HUES6 (cell line): ENCODE results near the gene MUC5B.
"Not testable (repeated sequence)": the region's sequence is repeated elsewhere in the genome, so short reads cannot be mapped to it uniquely, and the experiment has no call there.

Source experiments
- H3K27ac ChIP-seq: 2 replicates; pipeline ENCODE4 v1.7.0; 2013; ENCODE audit warnings: low read depth, mild to moderate bottlenecking, low read length, inconsistent platforms
- H3K27me3 ChIP-seq: 2 replicates; pipeline ENCODE4 v1.6.1; 2013; ENCODE audit warnings: low read length; ENCODE audit not compliant: control insufficient read depth, insufficient read depth
- H3K36me3 ChIP-seq: 2 replicates; pipeline ENCODE4 v1.6.1; 2013; ENCODE audit warnings: low read length; ENCODE audit not compliant: control insufficient read depth, insufficient read depth
- H3K4me1 ChIP-seq: 2 replicates; pipeline ENCODE4 v1.6.1; 2013; ENCODE audit warnings: low read length; ENCODE audit not compliant: control insufficient read depth, insufficient read depth
- H3K4me3 ChIP-seq: 2 replicates; pipeline ENCODE4 v1.5.1; 2013; ENCODE audit warnings: low read depth, low read length
- H3K9ac ChIP-seq: one replicate; pipeline ENCODE4 v1.6.1; 2013; ENCODE audit warnings: mild to moderate bottlenecking, low read length
- H3K9me3 ChIP-seq: 2 replicates; pipeline ENCODE4 v1.6.1; 2013; ENCODE audit warnings: low read depth, low read length; ENCODE audit not compliant: control insufficient read depth, insufficient read depth

The MUC5B gene

GRCh38 chr11:1239596-1240205, 16.8 kb downstream of the MUC5B start:
- no peak overlapping the region for H3K27ac ChIP-seq
- no peaks in the 10 kb centered on the region for H3K36me3 ChIP-seq
- H3K4me1 ChIP-seq, result no peaks in the 10 kb centered on the region
- no peak overlapping the region for H3K4me3 ChIP-seq
- H3K9me3 ChIP-seq, result peaks cover 10% of the 10 kb centered on the region; the same call in 1 of the 2 replicates
- no peak overlapping the region for H3K9ac ChIP-seq
- H3K27me3 ChIP-seq, result no peaks in the 10 kb centered on the region

GRCh38 chr11:1240771-1241170, 17.9 kb downstream of the MUC5B start:
- H3K27ac ChIP-seq, result no peak overlapping the region
- no peaks in the 10 kb centered on the region for H3K36me3 ChIP-seq
- no peaks in the 10 kb centered on the region for H3K27me3 ChIP-seq
- H3K9me3 ChIP-seq, result peaks cover 11% of the 10 kb centered on the region; the same call in 1 of the 2 replicates
- H3K4me3 ChIP-seq, result no peak overlapping the region
- H3K4me1 ChIP-seq, result no peaks in the 10 kb centered on the region
- no peak overlapping the region for H3K9ac ChIP-seq

DNA sequence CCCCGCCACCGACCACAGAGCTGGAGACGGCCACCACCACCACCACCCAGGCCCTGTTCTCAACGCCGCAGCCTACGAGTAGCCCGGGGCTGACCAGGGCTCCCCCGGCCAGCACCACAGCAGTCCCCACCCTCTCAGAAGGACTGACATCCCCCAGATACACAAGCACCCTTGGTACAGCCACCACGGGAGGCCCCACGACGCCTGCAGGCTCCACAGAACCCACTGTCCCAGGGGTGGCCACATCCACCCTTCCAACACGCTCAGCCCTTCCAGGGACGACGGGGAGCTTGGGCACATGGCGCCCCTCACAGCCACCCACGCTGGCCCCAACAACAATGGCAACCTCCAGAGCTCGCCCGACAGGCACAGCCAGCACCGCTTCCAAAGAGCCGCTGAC, 18.8 kb downstream of the MUC5B start:
- Histone ChIP-seq H3K36me3 (no peaks in the 10 kb centered on the region), H3K27me3 (no peaks in the 10 kb centered on the region), H3K9me3 (peaks cover 18% of the 10 kb centered on the region; the same call in 1 of the 2 replicates), H3K4me1 (no peaks in the 10 kb centered on the region), H3K27ac (no peak overlapping the region), H3K4me3 (no peak overlapping the region), H3K9ac (no peak overlapping the region)

DNA sequence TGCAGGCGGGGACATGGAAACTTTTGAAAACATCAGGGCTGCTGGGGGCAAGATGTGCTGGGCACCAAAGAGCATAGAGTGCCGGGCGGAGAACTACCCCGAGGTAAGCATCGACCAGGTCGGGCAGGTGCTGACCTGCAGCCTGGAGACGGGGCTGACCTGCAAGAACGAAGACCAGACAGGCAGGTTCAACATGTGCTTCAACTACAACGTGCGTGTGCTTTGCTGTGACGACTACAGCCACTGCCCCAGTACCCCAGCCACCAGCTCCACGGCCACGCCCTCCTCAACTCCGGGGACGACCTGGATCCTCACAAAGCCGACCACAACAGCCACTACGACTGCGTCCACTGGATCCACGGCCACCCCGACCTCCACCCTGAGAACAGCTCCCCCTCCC, 19.4 kb downstream of the MUC5B start:
- Histone ChIP-seq H3K4me1 (no peaks in the 10 kb centered on the region), H3K27me3 (no peaks in the 10 kb centered on the region), H3K9ac (no peak overlapping the region), H3K36me3 (no peaks in the 10 kb centered on the region), H3K27ac (no peak overlapping the region), H3K9me3 (peaks cover 21% of the 10 kb centered on the region; the same call in 1 of the 2 replicates), H3K4me3 (no peak overlapping the region)

DNA sequence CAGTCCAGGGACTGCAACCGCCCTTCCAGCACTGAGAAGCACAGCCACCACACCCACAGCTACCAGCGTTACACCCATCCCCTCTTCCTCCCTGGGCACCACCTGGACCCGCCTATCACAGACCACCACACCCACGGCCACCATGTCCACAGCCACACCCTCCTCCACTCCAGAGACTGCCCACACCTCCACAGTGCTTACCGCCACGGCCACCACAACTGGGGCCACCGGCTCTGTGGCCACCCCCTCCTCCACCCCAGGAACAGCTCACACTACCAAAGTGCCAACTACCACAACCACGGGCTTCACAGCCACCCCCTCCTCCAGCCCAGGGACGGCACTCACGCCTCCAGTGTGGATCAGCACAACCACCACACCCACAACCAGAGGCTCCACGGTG, 19.9 kb downstream of the MUC5B start:
- not testable (repeated sequence) for H3K9ac ChIP-seq, H3K36me3 ChIP-seq, H3K4me1 ChIP-seq, H3K27ac ChIP-seq, H3K27me3 ChIP-seq, H3K4me3 ChIP-seq
- peaks cover 21% of the 10 kb centered on the region; the same call in 1 of the 2 replicates for H3K9me3 ChIP-seq

- H3K27me3 ChIP-seq, H3K9ac ChIP-seq, H3K4me3 ChIP-seq, H3K36me3 ChIP-seq, H3K4me1 ChIP-seq, H3K27ac ChIP-seq: not testable (repeated sequence)
- H3K9me3 ChIP-seq, result peaks cover 25% of the 10 kb centered on the region; the same call in 1 of the 2 replicates
These were observed 20.7 kb downstream of the MUC5B start for GRCh38 chr11:1243521-1243920.

- H3K9ac ChIP-seq, H3K4me3 ChIP-seq, H3K27ac ChIP-seq, H3K27me3 ChIP-seq, H3K4me1 ChIP-seq, H3K36me3 ChIP-seq: not testable (repeated sequence)
- H3K9me3 ChIP-seq, result peaks cover 26% of the 10 kb centered on the region
These were observed 21.7 kb downstream of the MUC5B start for GRCh38 chr11:1244557-1244956.

- H3K4me3 ChIP-seq, H3K4me1 ChIP-seq, H3K27ac ChIP-seq, H3K36me3 ChIP-seq, H3K9ac ChIP-seq, H3K27me3 ChIP-seq: not testable (repeated sequence)
- H3K9me3 ChIP-seq, result peaks cover 31% of the 10 kb centered on the region
These were observed 22.9 kb downstream of the MUC5B start for GRCh38 chr11:1245717-1246116.

- H3K9me3 ChIP-seq, result peaks cover 36% of the 10 kb centered on the region
- H3K36me3 ChIP-seq, H3K4me1 ChIP-seq, H3K27ac ChIP-seq, H3K4me3 ChIP-seq, H3K9ac ChIP-seq, H3K27me3 ChIP-seq: not testable (repeated sequence)
These were observed 23.4 kb downstream of the MUC5B start for GRCh38 chr11:1246301-1246700.

DNA sequence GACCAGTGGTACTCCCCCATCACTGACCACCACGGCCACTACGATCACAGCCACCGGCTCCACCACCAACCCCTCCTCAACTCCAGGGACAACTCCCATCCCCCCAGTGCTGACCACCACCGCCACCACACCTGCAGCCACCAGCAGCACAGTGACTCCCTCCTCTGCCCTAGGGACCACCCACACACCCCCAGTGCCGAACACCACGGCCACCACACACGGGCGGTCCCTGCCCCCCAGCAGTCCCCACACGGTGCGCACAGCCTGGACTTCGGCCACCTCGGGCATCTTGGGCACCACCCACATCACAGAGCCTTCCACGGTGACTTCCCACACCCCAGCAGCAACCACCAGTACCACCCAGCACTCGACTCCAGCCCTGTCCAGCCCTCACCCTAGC, 24.2 kb downstream of the MUC5B start:
- not testable (repeated sequence) for H3K27me3 ChIP-seq, H3K9ac ChIP-seq
- peaks cover 41% of the 10 kb centered on the region for H3K9me3 ChIP-seq

DNA sequence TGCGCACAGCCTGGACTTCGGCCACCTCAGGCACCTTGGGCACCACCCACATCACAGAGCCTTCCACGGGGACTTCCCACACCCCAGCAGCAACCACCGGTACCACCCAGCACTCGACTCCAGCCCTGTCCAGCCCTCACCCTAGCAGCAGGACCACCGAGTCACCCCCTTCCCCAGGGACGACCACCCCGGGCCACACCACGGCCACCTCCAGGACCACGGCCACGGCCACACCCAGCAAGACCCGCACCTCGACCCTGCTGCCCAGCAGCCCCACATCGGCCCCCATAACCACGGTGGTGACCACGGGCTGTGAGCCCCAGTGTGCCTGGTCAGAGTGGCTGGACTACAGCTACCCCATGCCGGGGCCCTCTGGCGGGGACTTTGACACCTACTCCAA, 26.1 kb downstream of the MUC5B start:
- H3K4me1 ChIP-seq, H3K36me3 ChIP-seq, H3K27ac ChIP-seq, H3K27me3 ChIP-seq, H3K4me3 ChIP-seq, H3K9ac ChIP-seq: not testable (repeated sequence)
- H3K9me3 ChIP-seq, result peaks cover 35% of the 10 kb centered on the region

More for the DNA sequence above, 24.2 kb downstream of the MUC5B start:
- not testable (repeated sequence) for H3K4me3 ChIP-seq, H3K36me3 ChIP-seq, H3K27ac ChIP-seq, H3K4me1 ChIP-seq

DNA sequence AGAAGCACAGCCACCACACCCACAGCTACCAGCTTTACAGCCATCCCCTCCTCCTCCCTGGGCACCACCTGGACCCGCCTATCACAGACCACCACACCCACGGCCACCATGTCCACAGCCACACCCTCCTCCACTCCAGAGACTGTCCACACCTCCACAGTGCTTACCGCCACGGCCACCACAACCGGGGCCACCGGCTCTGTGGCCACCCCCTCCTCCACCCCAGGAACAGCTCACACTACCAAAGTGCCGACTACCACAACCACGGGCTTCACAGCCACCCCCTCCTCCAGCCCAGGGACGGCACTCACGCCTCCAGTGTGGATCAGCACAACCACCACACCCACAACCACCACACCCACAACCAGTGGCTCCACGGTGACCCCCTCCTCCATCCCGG, 27.5 kb downstream of the MUC5B start:
- not testable (repeated sequence) for H3K9ac ChIP-seq, H3K27ac ChIP-seq, H3K36me3 ChIP-seq, H3K4me1 ChIP-seq, H3K4me3 ChIP-seq, H3K27me3 ChIP-seq
- peaks cover 35% of the 10 kb centered on the region for H3K9me3 ChIP-seq
